GM21619 (cell line): ENCODE data around the gene FAN1.
"Not testable (repeated sequence)": the region's sequence is repeated elsewhere in the genome, so short reads cannot be mapped to it uniquely, and the experiment has no call there.

Source experiments
- ATAC-seq: cut with Tn5 transposase; IDR thresholded peaks from one replicate; pipeline ENCODE4 v1.9.1; 2021; ENCODE audit not compliant: unreplicated experiment

Gene FAN1

GRCh38 chr15:30903497-30904187 lies at the start of gene FAN1:
Gene FAN1, plus strand, starts transcription at chr15:30903915. Its CDS starts 749 bp downstream, at chr15:30904664.
- peak; percentile 92 for ATAC-seq

GRCh38 chr15:30859091-30859874 lies 44.4 kb upstream of the FAN1 start:
- ATAC-seq, result no peak

- no peak for ATAC-seq
Measured at GRCh38 chr15:30865257-30865656, 38.5 kb upstream of the FAN1 start.

GRCh38 chr15:30870681-30871080 lies 33.0 kb upstream of the FAN1 start:
- no peak for ATAC-seq

GRCh38 chr15:30872341-30872748 lies 31.4 kb upstream of the FAN1 start:
- ATAC-seq, result no peak

GRCh38 chr15:30877070-30877469 lies 26.6 kb upstream of the FAN1 start:
- no peak for ATAC-seq

- ATAC-seq, result no peak
Measured at GRCh38 chr15:30878515-30878914, 25.2 kb upstream of the FAN1 start.

GRCh38 chr15:30882849-30883433 lies 20.8 kb upstream of the FAN1 start:
- no peak for ATAC-seq

- ATAC-seq, result not testable (repeated sequence)
Measured at GRCh38 chr15:30883666-30884065, 20.0 kb upstream of the FAN1 start.

- ATAC-seq, result no peak
Measured at GRCh38 chr15:30885814-30886213, 17.9 kb upstream of the FAN1 start.

GRCh38 chr15:30889196-30889595 lies 14.5 kb upstream of the FAN1 start:
- ATAC-seq, result no peak

- ATAC-seq, result no peak
Measured at GRCh38 chr15:30895461-30896210, 8.1 kb upstream of the FAN1 start.

GRCh38 chr15:30896211-30896606 lies 7.5 kb upstream of the FAN1 start:
- ATAC-seq, result no peak

GRCh38 chr15:30901889-30902288 lies 1.8 kb upstream of the FAN1 start:
- no peak for ATAC-seq

GRCh38 chr15:30904812-30905211 lies 1.1 kb downstream of the FAN1 start:
- ATAC-seq, result no peak

GRCh38 chr15:30905821-30906220 lies 2.1 kb downstream of the FAN1 start:
- no peak for ATAC-seq

- no peak for ATAC-seq
Measured at GRCh38 chr15:30906366-30906765, 2.7 kb downstream of the FAN1 start.

- ATAC-seq, result no peak
Measured at GRCh38 chr15:30913761-30914160, 10.0 kb downstream of the FAN1 start.

- no peak for ATAC-seq
Measured at GRCh38 chr15:30917013-30917412, 13.3 kb downstream of the FAN1 start.

GRCh38 chr15:30917675-30918074 lies 14.0 kb downstream of the FAN1 start:
- no peak for ATAC-seq

GRCh38 chr15:30918366-30918765 lies 14.7 kb downstream of the FAN1 start:
- no peak for ATAC-seq
